Endometrial microvascular endothelial cells (primary cell): ENCODE measurements around the gene YJEFN3. TPM values are rescaled to one million over a fixed set of nuclear protein-coding genes. Genes with fewer than 3 reads are reported as not detected.

Experiments
- in situ Hi-C: cut with HindIII; loops from 2 replicates; pipeline ENCODE4 v1.10.0; 2017; ENCODE audit warnings: low sequenced_read_pairs, low pct_unique_long_range_greater_than_20kb; ENCODE audit errors: inconsistent ontology term
- total RNA-seq: library from RNA; depleted of rRNA; stranded (reverse); fragments of >200 nt; gene quantifications from one replicate; pipeline ENCODE4 v1.2.3, GENCODE V29; 2015; ENCODE audit errors: inconsistent ontology term

YJEFN3 gene
- total RNA-seq, 1 donor from 2014 or later = not detected

GRCh38 chr19:19546751-19547162 lies 18.0 kb downstream of the YJEFN3 start:
- in situ Hi-C loops = no loop called here

GRCh38 chr19:19547674-19548336 lies 19.1 kb downstream of the YJEFN3 start:
- in situ Hi-C loops = no loop called here

- in situ Hi-C loops = no loop called here
Observed at GRCh38 chr19:19548915-19549759, 20.4 kb downstream of the YJEFN3 start.

GRCh38 chr19:19549804-19550464 lies 21.2 kb downstream of the YJEFN3 start:
- in situ Hi-C loops = no loop called here

GRCh38 chr19:19550485-19550929 lies 21.8 kb downstream of the YJEFN3 start:
- in situ Hi-C loops = no loop called here

- in situ Hi-C loops = no loop called here
Observed at GRCh38 chr19:19550972-19551852, 22.5 kb downstream of the YJEFN3 start.

- in situ Hi-C loops = no loop called here
Observed at GRCh38 chr19:19551853-19552192, 23.1 kb downstream of the YJEFN3 start.

- in situ Hi-C loops = no loop called here
Observed at GRCh38 chr19:19552798-19553197, 24.1 kb downstream of the YJEFN3 start.

- in situ Hi-C loops = no loop called here
Observed at GRCh38 chr19:19553670-19554069, 25.0 kb downstream of the YJEFN3 start.

GRCh38 chr19:19554074-19555023 lies 25.6 kb downstream of the YJEFN3 start:
- in situ Hi-C loops = no loop called here

GRCh38 chr19:19558055-19558454 lies 29.3 kb downstream of the YJEFN3 start:
- in situ Hi-C loops = no loop called here

- in situ Hi-C loops = no loop called here
Observed at GRCh38 chr19:19558636-19559035, 29.9 kb downstream of the YJEFN3 start.

- in situ Hi-C loops = no loop called here
Observed at GRCh38 chr19:19559931-19560330, 31.2 kb downstream of the YJEFN3 start.

- in situ Hi-C loops = no loop called here
Observed at GRCh38 chr19:19561946-19562664, 33.4 kb downstream of the YJEFN3 start.

- in situ Hi-C loops = no loop called here
Observed at GRCh38 chr19:19562665-19563347, 34.1 kb downstream of the YJEFN3 start.

- in situ Hi-C loops = no loop called here
Observed at GRCh38 chr19:19563348-19563848, 34.7 kb downstream of the YJEFN3 start.

GRCh38 chr19:19566306-19566705 lies 37.6 kb downstream of the YJEFN3 start:
- in situ Hi-C loops = no loop called here
